ENCODE results near the gene TRIM27. TPM values are rescaled to one million over a fixed set of nuclear protein-coding genes. Genes with fewer than 3 reads are reported as not detected.

The TRIM27 gene
- total RNA-seq, 2 experiments from 2014 or later = 11.5 to 13.2 TPM

GRCh38 chr6:28880894-28881780 is 42.6 kb downstream of the TRIM27 start:
- Mint-ChIP-seq H3K4me3 (peak overlapping the region; percentile 77), H3K36me3 (ENCODE audit: low read depth) (peaks cover 10% of the 10 kb centered on the region), H3K9me3 (peaks cover 4% of the 10 kb centered on the region), H3K27ac (peak overlapping the region; percentile 81), H3K4me1 (ENCODE audit: low read depth) (peaks cover 39% of the 10 kb centered on the region), H3K27me3 (peaks cover 7% of the 10 kb centered on the region)
- Histone ChIP-seq H3K4me1 (ENCODE audit: insufficient read depth, low read length) (peaks cover 24% of the 10 kb centered on the region), H3K27ac (ENCODE audit: low read depth in 1 of 2, low read length in 2 of 2) (no peak overlapping the region), H3K27me3 (ENCODE audit: control insufficient read depth in 1 of 2, insufficient read depth in 2 of 2, low read length in 2 of 2) (no peaks in the 10 kb centered on the region), H3K9me3 (ENCODE audit: control insufficient read depth in 1 of 2, insufficient read depth in 1 of 2, low read length in 2 of 2) (peaks cover 0 to 17% of the 10 kb centered on the region in 2 experiments), H3K4me3 (ENCODE audit: low read length) (peak overlapping the region; percentile 39), H3K36me3 (ENCODE audit: insufficient read depth, low read length) (no peaks in the 10 kb centered on the region)
- ATAC-seq (ENCODE audit: poor library complexity) = no peak
- ChIA-PET CTCF (interaction anchor here (0.9 to 1.1 kb wide), 3 partner anchors 10 to 43 kb away, joined by 3 read pairs; no protein-coding TSS in a partner anchor), POLR2A (interaction anchor here (0.6 to 8.1 kb wide), 5 partner anchors 11 to 1753 kb away, joined by 3 to 154 read pairs (median 8); partner anchors contain the start of gene TRIM27)
- TF ChIP-seq CTCF (IDR thresholded peaks at IDR 0.05) = no peak
- intact Hi-C loops (cut with DNase I, micrococcal nuclease) = no loop called here
- DNase-seq = peak in 13 of 14 experiments; percentile 27 to 71 (median 43)

GRCh38 chr6:28880519-28880893 is 43.3 kb downstream of the TRIM27 start:
- intact Hi-C loops (cut with DNase I, micrococcal nuclease) = no loop called here
- Mint-ChIP-seq H3K9me3 (peaks cover 4% of the 10 kb centered on the region), H3K36me3 (ENCODE audit: low read depth) (peaks cover 10% of the 10 kb centered on the region), H3K27me3 (peaks cover 7% of the 10 kb centered on the region), H3K27ac (peak overlapping the region; percentile 81), H3K4me1 (ENCODE audit: low read depth) (peaks cover 32% of the 10 kb centered on the region), H3K4me3 (peak overlapping the region; percentile 77)
- Histone ChIP-seq H3K4me1 (ENCODE audit: insufficient read depth, low read length) (peaks cover 22% of the 10 kb centered on the region), H3K27me3 (ENCODE audit: control insufficient read depth in 1 of 2, insufficient read depth in 2 of 2, low read length in 2 of 2) (no peaks in the 10 kb centered on the region), H3K36me3 (ENCODE audit: insufficient read depth, low read length) (no peaks in the 10 kb centered on the region), H3K9me3 (ENCODE audit: control insufficient read depth in 1 of 2, insufficient read depth in 1 of 2, low read length in 2 of 2) (peaks cover 0 to 17% of the 10 kb centered on the region in 2 experiments), H3K27ac (ENCODE audit: low read depth in 1 of 2, low read length in 2 of 2) (no peak overlapping the region), H3K4me3 (ENCODE audit: low read length) (peak overlapping the region; percentile 39)
- no peak for TF ChIP-seq CTCF (IDR thresholded peaks at IDR 0.05)
- POLR2A ChIA-PET = interaction anchor here (2.1 to 8.1 kb wide), 3 partner anchors 16 to 43 kb away, joined by 8 to 154 read pairs (median 146); partner anchors contain the start of gene TRIM27
- DNase-seq = no peak
- CTCF ChIA-PET = interaction anchor here (0.9 to 1.1 kb wide), 3 partner anchors 14 to 43 kb away, joined by 3 to 4 read pairs (median 3); no protein-coding TSS in a partner anchor
- ATAC-seq (ENCODE audit: poor library complexity) = no peak

- no peak for DNase-seq
- H3K9me3 ChIP-seq (ENCODE audit: control insufficient read depth in 1 of 2, insufficient read depth in 1 of 2, low read length in 2 of 2) = peaks cover 0 to 5% of the 10 kb centered on the region in 2 experiments
- ATAC-seq (ENCODE audit: poor library complexity) = no peak
- no peak for TF ChIP-seq CTCF (IDR thresholded peaks at IDR 0.05)
- H3K4me1 ChIP-seq (ENCODE audit: insufficient read depth, low read length) = no peaks in the 10 kb centered on the region
- H3K27ac ChIP-seq (ENCODE audit: low read depth in 1 of 2, low read length in 2 of 2) = no peak overlapping the region
- Mint-ChIP-seq H3K27me3 (peaks cover 7% of the 10 kb centered on the region), H3K9me3 (no peaks in the 10 kb centered on the region), H3K27ac (no peak overlapping the region), H3K4me1 (ENCODE audit: low read depth) (peaks cover 11% of the 10 kb centered on the region), H3K4me3 (no peak overlapping the region), H3K36me3 (ENCODE audit: low read depth) (peaks cover 4% of the 10 kb centered on the region)
- H3K4me3 ChIP-seq (ENCODE audit: low read length) = no peak overlapping the region
- intact Hi-C loops (cut with DNase I, micrococcal nuclease) = no loop called here
- no peaks in the 10 kb centered on the region for H3K36me3 ChIP-seq (ENCODE audit: insufficient read depth, low read length)
- no peaks in the 10 kb centered on the region for H3K27me3 ChIP-seq (ENCODE audit: control insufficient read depth in 1 of 2, insufficient read depth in 2 of 2, low read length in 2 of 2)
- POLR2A ChIA-PET = interaction anchor here (3.8 kb wide), 1 partner anchor 10 kb away, joined by 17 read pairs; no protein-coding TSS in a partner anchor
- CTCF ChIA-PET = interaction anchor here (1.4 kb wide), 1 partner anchor 12 kb away, joined by 3 read pairs; no protein-coding TSS in a partner anchor
Observed at GRCh38 chr6:28876710-28877109, 47.1 kb downstream of the TRIM27 start.

Data from CD4-positive, alpha-beta T cell (primary cell).